Measurements from ENCODE around the gene SLC22A12. TPM values are rescaled to one million over a fixed set of nuclear protein-coding genes. Genes with fewer than 3 reads are reported as not detected.

The SLC22A12 gene
- total and polyA plus RNA-seq, 2 experiments from 2014 or later = not detected

DNA sequence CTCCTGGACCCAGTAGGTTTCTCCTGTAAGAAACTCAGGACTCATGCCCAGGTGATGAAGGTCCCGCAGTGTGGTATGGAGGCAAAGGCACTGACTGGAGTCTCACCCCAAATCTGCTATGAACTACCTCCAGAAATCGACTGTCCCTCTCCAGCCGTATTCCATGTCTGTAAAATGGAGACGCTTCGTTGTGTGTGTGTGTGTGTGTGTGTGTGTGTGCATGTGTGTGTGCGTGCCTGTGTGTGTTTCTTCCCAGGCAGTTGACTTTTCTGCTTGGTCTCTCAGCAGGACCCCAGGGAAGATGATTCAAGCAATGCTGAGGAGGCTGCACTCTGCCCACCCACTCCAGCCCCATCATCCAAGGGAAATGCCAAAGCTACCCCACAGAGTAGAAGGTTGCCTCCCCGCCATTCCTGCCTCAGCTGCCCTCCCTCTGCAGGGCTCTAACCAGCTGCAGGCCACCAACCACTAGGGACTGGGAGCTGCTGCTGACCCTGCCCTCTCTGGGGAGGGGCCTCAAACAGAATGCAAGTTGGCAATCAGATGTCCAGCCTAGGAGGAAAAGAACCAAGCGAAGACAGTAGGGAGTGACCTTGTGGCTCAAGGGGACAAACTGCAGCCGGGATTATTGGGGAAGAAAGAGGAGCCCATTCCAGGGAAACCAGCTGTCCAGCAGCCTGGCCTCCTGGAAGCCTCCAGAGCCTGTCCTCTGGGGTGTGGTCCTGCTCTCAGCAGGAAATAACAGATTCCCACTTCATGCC is 56.2 kb downstream of the SLC22A12 start (continued):
- TF ChIP-seq, protein P1, sequence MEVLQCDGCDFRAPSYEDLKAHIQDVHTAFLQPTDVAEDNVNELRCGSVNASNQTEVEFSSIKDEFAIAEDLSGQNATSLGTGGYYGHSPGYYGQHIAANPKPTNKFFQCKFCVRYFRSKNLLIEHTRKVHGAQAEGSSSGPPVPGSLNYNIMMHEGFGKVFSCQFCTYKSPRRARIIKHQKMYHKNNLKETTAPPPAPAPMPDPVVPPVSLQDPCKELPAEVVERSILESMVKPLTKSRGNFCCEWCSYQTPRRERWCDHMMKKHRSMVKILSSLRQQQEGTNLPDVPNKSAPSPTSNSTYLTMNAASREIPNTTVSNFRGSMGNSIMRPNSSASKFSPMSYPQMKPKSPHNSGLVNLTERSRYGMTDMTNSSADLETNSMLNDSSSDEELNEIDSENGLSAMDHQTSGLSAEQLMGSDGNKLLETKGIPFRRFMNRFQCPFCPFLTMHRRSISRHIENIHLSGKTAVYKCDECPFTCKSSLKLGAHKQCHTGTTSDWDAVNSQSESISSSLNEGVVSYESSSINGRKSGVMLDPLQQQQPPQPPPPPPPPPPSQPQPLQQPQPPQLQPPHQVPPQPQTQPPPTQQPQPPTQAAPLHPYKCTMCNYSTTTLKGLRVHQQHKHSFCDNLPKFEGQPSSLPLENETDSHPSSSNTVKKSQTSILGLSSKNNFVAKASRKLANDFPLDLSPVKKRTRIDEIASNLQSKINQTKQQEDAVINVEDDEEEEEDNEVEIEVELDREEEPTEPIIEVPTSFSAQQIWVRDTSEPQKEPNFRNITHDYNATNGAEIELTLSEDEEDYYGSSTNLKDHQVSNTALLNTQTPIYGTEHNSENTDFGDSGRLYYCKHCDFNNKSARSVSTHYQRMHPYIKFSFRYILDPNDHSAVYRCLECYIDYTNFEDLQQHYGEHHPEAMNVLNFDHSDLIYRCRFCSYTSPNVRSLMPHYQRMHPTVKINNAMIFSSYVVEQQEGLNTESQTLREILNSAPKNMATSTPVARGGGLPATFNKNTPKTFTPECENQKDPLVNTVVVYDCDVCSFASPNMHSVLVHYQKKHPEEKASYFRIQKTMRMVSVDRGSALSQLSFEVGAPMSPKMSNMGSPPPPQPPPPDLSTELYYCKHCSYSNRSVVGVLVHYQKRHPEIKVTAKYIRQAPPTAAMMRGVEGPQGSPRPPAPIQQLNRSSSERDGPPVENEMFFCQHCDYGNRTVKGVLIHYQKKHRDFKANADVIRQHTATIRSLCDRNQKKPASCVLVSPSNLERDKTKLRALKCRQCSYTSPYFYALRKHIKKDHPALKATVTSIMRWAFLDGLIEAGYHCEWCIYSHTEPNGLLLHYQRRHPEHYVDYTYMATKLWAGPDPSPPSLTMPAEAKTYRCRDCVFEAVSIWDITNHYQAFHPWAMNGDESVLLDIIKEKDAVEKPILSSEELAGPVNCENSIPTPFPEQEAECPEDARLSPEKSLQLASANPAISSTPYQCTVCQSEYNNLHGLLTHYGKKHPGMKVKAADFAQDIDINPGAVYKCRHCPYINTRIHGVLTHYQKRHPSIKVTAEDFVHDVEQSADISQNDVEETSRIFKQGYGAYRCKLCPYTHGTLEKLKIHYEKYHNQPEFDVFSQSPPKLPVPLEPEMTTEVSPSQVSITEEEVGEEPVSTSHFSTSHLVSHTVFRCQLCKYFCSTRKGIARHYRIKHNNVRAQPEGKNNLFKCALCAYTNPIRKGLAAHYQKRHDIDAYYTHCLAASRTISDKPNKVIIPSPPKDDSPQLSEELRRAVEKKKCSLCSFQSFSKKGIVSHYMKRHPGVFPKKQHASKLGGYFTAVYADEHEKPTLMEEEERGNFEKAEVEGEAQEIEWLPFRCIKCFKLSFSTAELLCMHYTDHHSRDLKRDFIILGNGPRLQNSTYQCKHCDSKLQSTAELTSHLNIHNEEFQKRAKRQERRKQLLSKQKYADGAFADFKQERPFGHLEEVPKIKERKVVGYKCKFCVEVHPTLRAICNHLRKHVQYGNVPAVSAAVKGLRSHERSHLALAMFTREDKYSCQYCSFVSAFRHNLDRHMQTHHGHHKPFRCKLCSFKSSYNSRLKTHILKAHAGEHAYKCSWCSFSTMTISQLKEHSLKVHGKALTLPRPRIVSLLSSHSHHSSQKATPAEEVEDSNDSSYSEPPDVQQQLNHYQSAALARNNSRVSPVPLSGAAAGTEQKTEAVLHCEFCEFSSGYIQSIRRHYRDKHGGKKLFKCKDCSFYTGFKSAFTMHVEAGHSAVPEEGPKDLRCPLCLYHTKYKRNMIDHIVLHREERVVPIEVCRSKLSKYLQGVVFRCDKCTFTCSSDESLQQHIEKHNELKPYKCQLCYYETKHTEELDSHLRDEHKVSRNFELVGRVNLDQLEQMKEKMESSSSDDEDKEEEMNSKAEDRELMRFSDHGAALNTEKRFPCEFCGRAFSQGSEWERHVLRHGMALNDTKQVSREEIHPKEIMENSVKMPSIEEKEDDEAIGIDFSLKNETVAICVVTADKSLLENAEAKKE (CRISPR knock-in tag; IDR thresholded peaks at IDR 0.05) = no peak
- TF ChIP-seq STAT1 (IDR thresholded peaks at IDR 0.05; ENCODE audit: unreplicated experiment) = no peak

DNA sequence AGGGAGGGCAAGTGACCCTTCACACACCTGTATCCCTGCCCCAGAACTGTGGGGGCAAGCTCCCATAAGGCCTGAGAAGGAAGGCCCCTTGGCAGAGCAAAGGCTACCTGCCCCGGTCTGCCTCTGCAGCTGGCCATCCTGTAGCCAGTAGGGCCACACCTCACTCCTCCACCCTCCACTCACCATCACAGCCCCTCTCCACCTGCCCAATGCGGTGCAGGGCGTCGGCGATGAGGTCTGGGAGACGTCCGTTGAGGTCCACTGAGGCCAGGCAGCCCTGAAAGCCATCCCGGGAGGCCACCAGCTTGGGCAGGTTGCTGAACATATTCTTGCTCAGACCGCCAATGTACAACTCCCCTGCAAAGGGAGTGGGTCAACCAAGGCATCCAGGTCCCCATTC is 57.5 kb downstream of the SLC22A12 start:
- no peak for ATAC-seq
- Histone ChIP-seq H3K4me2 (no peak overlapping the region), H3K36me3 (ENCODE audit: insufficient read depth) (no peaks in the 10 kb centered on the region), H3K27ac (ENCODE audit: low read depth) (no peak overlapping the region), H3K27me3 (ENCODE audit: insufficient read depth) (peaks cover 24% of the 10 kb centered on the region), H3K79me2 (replicated peaks; ENCODE audit: insufficient read depth) (no peaks in the 10 kb centered on the region), H3K4me3 (no peak overlapping the region), H3K9me2 (ENCODE audit: insufficient read depth) (no peaks in the 10 kb centered on the region), H3F3A (replicated peaks; ENCODE audit: low read depth) (0 out of 2 replicates have a peak, but pooled peaks cover 3% of the 10 kb centered on the region), H2AFZ (no peak overlapping the region), H4K20me1 (replicated peaks; ENCODE audit: insufficient read depth) (no peaks in the 10 kb centered on the region; the same call in 1 of the 2 replicates), H3K4me1 (ENCODE audit: insufficient read depth) (peaks cover 31% of the 10 kb centered on the region)
- Mint-ChIP-seq H3K27ac (no peak overlapping the region), H3K4me3 (no peak overlapping the region), H3K36me3 (ENCODE audit: low read depth) (no peaks in the 10 kb centered on the region), H3K27me3 (ENCODE audit: insufficient read depth, low read depth, poor library complexity) (peaks cover 40% of the 10 kb centered on the region), H3K9me3 (no peaks in the 10 kb centered on the region), H3K4me1 (peaks cover 38% of the 10 kb centered on the region)
- DNase-seq (ENCODE audit: low spot score) = no peak
- TF ChIP-seq, protein P2, sequence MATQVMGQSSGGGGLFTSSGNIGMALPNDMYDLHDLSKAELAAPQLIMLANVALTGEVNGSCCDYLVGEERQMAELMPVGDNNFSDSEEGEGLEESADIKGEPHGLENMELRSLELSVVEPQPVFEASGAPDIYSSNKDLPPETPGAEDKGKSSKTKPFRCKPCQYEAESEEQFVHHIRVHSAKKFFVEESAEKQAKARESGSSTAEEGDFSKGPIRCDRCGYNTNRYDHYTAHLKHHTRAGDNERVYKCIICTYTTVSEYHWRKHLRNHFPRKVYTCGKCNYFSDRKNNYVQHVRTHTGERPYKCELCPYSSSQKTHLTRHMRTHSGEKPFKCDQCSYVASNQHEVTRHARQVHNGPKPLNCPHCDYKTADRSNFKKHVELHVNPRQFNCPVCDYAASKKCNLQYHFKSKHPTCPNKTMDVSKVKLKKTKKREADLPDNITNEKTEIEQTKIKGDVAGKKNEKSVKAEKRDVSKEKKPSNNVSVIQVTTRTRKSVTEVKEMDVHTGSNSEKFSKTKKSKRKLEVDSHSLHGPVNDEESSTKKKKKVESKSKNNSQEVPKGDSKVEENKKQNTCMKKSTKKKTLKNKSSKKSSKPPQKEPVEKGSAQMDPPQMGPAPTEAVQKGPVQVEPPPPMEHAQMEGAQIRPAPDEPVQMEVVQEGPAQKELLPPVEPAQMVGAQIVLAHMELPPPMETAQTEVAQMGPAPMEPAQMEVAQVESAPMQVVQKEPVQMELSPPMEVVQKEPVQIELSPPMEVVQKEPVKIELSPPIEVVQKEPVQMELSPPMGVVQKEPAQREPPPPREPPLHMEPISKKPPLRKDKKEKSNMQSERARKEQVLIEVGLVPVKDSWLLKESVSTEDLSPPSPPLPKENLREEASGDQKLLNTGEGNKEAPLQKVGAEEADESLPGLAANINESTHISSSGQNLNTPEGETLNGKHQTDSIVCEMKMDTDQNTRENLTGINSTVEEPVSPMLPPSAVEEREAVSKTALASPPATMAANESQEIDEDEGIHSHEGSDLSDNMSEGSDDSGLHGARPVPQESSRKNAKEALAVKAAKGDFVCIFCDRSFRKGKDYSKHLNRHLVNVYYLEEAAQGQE (IDR thresholded peaks at IDR 0.05; ENCODE audit: unreplicated experiment) = no peak
- TF ChIP-seq ZNF331 (CRISPR knock-in tag; IDR thresholded peaks at IDR 0.05; ENCODE audit: low read depth) (no peak), JUNB (IDR thresholded peaks at IDR 0.05; ENCODE audit: unreplicated experiment) (no peak), STAT1 (IDR thresholded peaks at IDR 0.05; ENCODE audit: unreplicated experiment) (no peak), CREB1 (CRISPR knock-in tag; IDR thresholded peaks at IDR 0.05; ENCODE audit: low read depth) (no peak), POLR2AphosphoS5 (IDR thresholded peaks at IDR 0.05; ENCODE audit: low read depth) (no peak), EZH2phosphoT487 (IDR thresholded peaks at IDR 0.05; ENCODE audit: unreplicated experiment) (no peak)
- TF ChIP-seq, protein P3, sequence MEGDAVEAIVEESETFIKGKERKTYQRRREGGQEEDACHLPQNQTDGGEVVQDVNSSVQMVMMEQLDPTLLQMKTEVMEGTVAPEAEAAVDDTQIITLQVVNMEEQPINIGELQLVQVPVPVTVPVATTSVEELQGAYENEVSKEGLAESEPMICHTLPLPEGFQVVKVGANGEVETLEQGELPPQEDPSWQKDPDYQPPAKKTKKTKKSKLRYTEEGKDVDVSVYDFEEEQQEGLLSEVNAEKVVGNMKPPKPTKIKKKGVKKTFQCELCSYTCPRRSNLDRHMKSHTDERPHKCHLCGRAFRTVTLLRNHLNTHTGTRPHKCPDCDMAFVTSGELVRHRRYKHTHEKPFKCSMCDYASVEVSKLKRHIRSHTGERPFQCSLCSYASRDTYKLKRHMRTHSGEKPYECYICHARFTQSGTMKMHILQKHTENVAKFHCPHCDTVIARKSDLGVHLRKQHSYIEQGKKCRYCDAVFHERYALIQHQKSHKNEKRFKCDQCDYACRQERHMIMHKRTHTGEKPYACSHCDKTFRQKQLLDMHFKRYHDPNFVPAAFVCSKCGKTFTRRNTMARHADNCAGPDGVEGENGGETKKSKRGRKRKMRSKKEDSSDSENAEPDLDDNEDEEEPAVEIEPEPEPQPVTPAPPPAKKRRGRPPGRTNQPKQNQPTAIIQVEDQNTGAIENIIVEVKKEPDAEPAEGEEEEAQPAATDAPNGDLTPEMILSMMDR (conservative IDR thresholded peaks at IDR 0.05; ENCODE audit: low read depth in 2 of 2) = no peak
- TF ChIP-seq, protein P4, sequence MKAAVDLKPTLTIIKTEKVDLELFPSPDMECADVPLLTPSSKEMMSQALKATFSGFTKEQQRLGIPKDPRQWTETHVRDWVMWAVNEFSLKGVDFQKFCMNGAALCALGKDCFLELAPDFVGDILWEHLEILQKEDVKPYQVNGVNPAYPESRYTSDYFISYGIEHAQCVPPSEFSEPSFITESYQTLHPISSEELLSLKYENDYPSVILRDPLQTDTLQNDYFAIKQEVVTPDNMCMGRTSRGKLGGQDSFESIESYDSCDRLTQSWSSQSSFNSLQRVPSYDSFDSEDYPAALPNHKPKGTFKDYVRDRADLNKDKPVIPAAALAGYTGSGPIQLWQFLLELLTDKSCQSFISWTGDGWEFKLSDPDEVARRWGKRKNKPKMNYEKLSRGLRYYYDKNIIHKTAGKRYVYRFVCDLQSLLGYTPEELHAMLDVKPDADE (IDR thresholded peaks at IDR 0.05) = no peak
